Lower leg skin (tissue), 4 donors: ENCODE measurements around the gene GUCY1A1. TPM values are rescaled to one million over a fixed set of nuclear protein-coding genes. Genes with fewer than 3 reads are reported as not detected.

Source experiments
- DNase-seq, 2 donors: peaks; one replicate each; pipeline ENCODE4 v3.0.0-alpha.2; 2019; ENCODE audit warnings: low spot score in 2 of 2
- H3K4me3 ChIP-seq: fragments of 200-600 bp; sonication (generic); 2 replicates; pipeline ENCODE4 v1.5.1; 2017; ENCODE audit warnings: mild to moderate bottlenecking, low read depth; ENCODE audit not compliant: poor library complexity, severe bottlenecking
- CTCF ChIP-seq, 3 donors: fragments of 450-650 bp; IDR thresholded peaks; one replicate each; pipeline ENCODE4 v1.5.1; 2016; ENCODE audit warnings: antibody characterized with exemption in 3 of 3, mild to moderate bottlenecking in 3 of 3, moderate library complexity in 2 of 3
- POLR2A ChIP-seq, 2 donors: fragments of 450-650 bp; IDR thresholded peaks; one replicate each; pipeline ENCODE4 v1.6.1; 2016 to 2017; ENCODE audit warnings: antibody characterized with exemption in 2 of 2, mild to moderate bottlenecking in 1 of 2, moderate library complexity in 1 of 2
- WGBS, 2 donors: methylation state at CpG; one replicate each; pipeline ENCODE4 v1.1.5; 2018; 5-methylcytosine and 5-hydroxymethylcytosine counted together
- intact Hi-C: fragments of 100-400 bp; cut with DNase I; formaldehyde crosslinking; loops from one replicate; pipeline ENCODE4 v1.15.0; 2023; ENCODE audit warnings: low total_unique reads
- total RNA-seq, 4 donors: library from RNA; depleted of rRNA; stranded (reverse); fragments of >200 nt; gene quantifications; one replicate each; pipeline ENCODE4 v1.1.0, GENCODE V29; 2016

Gene GUCY1A1
- total RNA-seq, 4 donors from 2014 or later = 1.5 to 12.9 (median 9.2) TPM

- intact Hi-C loops = no loop called here
- WGBS, 2 donors = 63 to 77% methylated on average over 3 of the region's 3 CpGs
- no peak overlapping the region for H3K4me3 ChIP-seq
- no peak for DNase-seq
- TF ChIP-seq CTCF (IDR thresholded peaks at IDR 0.05) (no peak), POLR2A (IDR thresholded peaks at IDR 0.05) (no peak)
These were observed 23.6 kb downstream of the GUCY1A1 start for GRCh38 chr4:155690044-155690837.

- 88 to 89% methylated on average over 1 of the region's 1 CpG for WGBS, 2 donors
- TF ChIP-seq CTCF (IDR thresholded peaks at IDR 0.05) (no peak), POLR2A (IDR thresholded peaks at IDR 0.05) (no peak)
- intact Hi-C loops = no loop called here
- no peak for DNase-seq
- H3K4me3 ChIP-seq = no peak overlapping the region
These were observed 25.7 kb downstream of the GUCY1A1 start for GRCh38 chr4:155692361-155692760.

GRCh38 chr4:155693015-155693663, 26.5 kb downstream of the GUCY1A1 start:
- WGBS, 2 donors = 27 to 40% methylated on average over 4 of the region's 4 CpGs
- intact Hi-C loops = no loop called here
- DNase-seq = no peak
- no peak for TF ChIP-seq CTCF (IDR thresholded peaks at IDR 0.05)
- no peak for TF ChIP-seq POLR2A (IDR thresholded peaks at IDR 0.05)
- no peak overlapping the region for H3K4me3 ChIP-seq

- intact Hi-C loops = no loop called here
- DNase-seq = no peak
- TF ChIP-seq CTCF (IDR thresholded peaks at IDR 0.05) = no peak
- no peak for TF ChIP-seq POLR2A (IDR thresholded peaks at IDR 0.05)
- H3K4me3 ChIP-seq = no peak overlapping the region
- WGBS, 2 donors = 60 to 72% methylated on average over 2 of the region's 2 CpGs
These were observed 27.6 kb downstream of the GUCY1A1 start for GRCh38 chr4:155694100-155694785.

GRCh38 chr4:155696226-155696625, 29.6 kb downstream of the GUCY1A1 start:
- intact Hi-C loops = no loop called here
- H3K4me3 ChIP-seq = no peak overlapping the region
- WGBS, 2 donors = 48 to 69% methylated on average over 1 of the region's 1 CpG
- DNase-seq = no peak
- TF ChIP-seq POLR2A (IDR thresholded peaks at IDR 0.05) (no peak), CTCF (IDR thresholded peaks at IDR 0.05) (no peak)
